NB4 (cell line): ENCODE measurements around the gene VMO1.

Experiments
- CTCF ChIP-seq: IDR thresholded peaks from one replicate; pipeline ENCODE4 v1.5.1; 2012; ENCODE audit warnings: low read depth, low read length
- MYC ChIP-seq: IDR thresholded peaks from 2 replicates; pipeline ENCODE4 v1.6.1; 2011; ENCODE audit warnings: low read depth, low read length
- POLR2A ChIP-seq: IDR thresholded peaks from 2 replicates; pipeline ENCODE4 v1.6.1; 2011; ENCODE audit warnings: mild to moderate bottlenecking; ENCODE audit not compliant: insufficient read length; ENCODE audit errors: extremely low read depth

GRCh38 chr17:4740584-4740983 lies 45.6 kb downstream of the VMO1 start:
- no peak for TF ChIP-seq CTCF
- TF ChIP-seq MYC = no peak
- no peak for TF ChIP-seq POLR2A
